Stomach (tissue), 4 donors: Measurements from ENCODE around the gene MRPS21.

ENCODE experiments used
- EP300 ChIP-seq: sonication (generic); formaldehyde crosslinking; IDR thresholded peaks from one replicate; pipeline ENCODE4 v1.6.1; 2017; ENCODE audit warnings: antibody characterized with exemption
- POLR2A ChIP-seq, 4 donors: fragments of 450-650 bp; IDR thresholded peaks; one replicate each; pipeline ENCODE4 v1.6.1; 2016; ENCODE audit warnings: antibody characterized with exemption in 4 of 4, control low read depth in 2 of 4, mild to moderate bottlenecking in 1 of 4, moderate library complexity in 1 of 4
- POLR2AphosphoS5 ChIP-seq, 3 donors: sonication (generic); formaldehyde crosslinking; IDR thresholded peaks; one replicate each; pipeline ENCODE4 v1.6.1; 2016; ENCODE audit warnings: antibody characterized with exemption in 3 of 3
- TF ChIP-seq, protein P1 (sequence below), 7 experiments: fragments of 450-650 bp in 4 of 7; fragments of 200-600 bp in 3 of 7; sonication (generic) in 3 of 7; IDR thresholded peaks; one replicate each; pipeline ENCODE4 v1.5.1; 2016 to 2019; ENCODE audit warnings: antibody characterized with exemption in 7 of 7, control low read depth in 2 of 7, mild to moderate bottlenecking in 1 of 7

DNA sequence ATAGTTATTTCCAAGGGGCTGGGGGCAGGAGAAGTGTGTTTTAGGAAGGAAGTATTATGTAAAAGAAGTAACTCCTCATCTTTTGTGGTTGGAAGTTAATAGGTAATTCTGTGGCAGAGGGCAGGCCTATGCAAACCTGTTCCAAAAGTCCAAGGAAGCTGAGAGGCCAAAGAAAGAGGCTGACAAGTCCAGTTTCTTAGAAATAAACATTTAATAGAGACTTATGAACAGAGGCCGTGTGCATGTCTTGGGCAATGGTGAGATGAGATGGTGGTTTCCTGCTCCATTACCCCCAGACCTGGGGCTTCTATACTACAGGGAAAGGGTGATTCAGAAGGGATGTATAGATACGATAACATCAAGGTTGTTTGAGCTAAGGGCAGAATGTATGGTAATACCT lies 43.7 kb upstream of the MRPS21 start:
- TF ChIP-seq, protein P1, sequence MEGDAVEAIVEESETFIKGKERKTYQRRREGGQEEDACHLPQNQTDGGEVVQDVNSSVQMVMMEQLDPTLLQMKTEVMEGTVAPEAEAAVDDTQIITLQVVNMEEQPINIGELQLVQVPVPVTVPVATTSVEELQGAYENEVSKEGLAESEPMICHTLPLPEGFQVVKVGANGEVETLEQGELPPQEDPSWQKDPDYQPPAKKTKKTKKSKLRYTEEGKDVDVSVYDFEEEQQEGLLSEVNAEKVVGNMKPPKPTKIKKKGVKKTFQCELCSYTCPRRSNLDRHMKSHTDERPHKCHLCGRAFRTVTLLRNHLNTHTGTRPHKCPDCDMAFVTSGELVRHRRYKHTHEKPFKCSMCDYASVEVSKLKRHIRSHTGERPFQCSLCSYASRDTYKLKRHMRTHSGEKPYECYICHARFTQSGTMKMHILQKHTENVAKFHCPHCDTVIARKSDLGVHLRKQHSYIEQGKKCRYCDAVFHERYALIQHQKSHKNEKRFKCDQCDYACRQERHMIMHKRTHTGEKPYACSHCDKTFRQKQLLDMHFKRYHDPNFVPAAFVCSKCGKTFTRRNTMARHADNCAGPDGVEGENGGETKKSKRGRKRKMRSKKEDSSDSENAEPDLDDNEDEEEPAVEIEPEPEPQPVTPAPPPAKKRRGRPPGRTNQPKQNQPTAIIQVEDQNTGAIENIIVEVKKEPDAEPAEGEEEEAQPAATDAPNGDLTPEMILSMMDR (IDR thresholded peaks at IDR 0.05), result no peak
- TF ChIP-seq POLR2AphosphoS5 (IDR thresholded peaks at IDR 0.05) (no peak), EP300 (no peak), POLR2A (IDR thresholded peaks at IDR 0.05) (no peak)
